ENCODE results near the gene SCGB1C2. TPM values are rescaled to one million over a fixed set of nuclear protein-coding genes. Genes with fewer than 3 reads are reported as not detected.
"Not testable (repeated sequence)": the region's sequence is repeated elsewhere in the genome, so short reads cannot be mapped to it uniquely, and the experiment has no call there.

Gene SCGB1C2
- total RNA-seq, 2 donors from 2014 or later = not detected

DNA sequence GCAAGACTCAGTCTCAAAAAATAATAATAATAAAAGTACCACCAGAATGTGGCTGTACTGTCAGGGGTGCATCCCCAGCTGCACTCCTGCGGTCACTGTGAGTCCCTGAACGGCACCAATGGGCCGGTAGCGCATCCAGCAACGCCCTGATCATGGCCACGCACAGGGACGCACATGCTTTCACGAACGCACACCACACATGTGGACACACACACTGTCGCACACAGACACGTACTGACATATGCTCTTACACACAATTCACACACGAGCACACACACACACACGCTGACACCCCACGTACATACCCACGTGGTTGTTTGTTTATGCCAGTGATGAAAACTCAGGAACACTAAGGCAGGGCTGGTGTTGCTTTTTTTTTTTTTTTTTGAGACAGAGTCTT, 22.2 kb downstream of the SCGB1C2 start:
- DNase-seq (ENCODE audit: low spot score in 2 of 2) = no peak
- no peaks in the 10 kb centered on the region for H3K36me3 Mint-ChIP-seq
- no peak overlapping the region for H3K27ac Mint-ChIP-seq
- no peak for ATAC-seq
- no peaks in the 10 kb centered on the region for H3K9me3 Mint-ChIP-seq

DNA sequence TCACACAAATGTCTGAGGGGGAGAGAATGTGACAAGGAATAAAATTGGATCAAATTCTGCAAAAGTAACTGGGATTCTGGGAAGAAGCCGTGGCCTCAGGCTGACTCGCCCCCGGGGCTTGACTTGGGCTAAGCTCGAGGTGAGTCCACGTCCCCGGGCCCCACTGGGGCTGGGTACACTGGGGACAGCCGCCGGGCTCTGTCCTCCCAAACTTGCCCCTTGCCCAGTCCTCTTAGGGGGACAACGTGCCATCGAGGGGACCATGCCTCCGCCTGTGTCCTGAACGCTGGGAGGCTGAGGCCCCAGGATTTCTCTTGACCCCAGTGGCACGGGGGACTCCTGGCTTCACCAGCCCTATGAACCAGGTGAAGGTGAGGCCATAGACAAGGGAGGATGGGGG, 23.0 kb downstream of the SCGB1C2 start:
- no peak overlapping the region for H3K27ac Mint-ChIP-seq
- ATAC-seq (no peak), DNase-seq (ENCODE audit: low spot score in 2 of 2) (no peak)
- no peaks in the 10 kb centered on the region for H3K9me3 Mint-ChIP-seq
- no peaks in the 10 kb centered on the region for H3K36me3 Mint-ChIP-seq

- Mint-ChIP-seq H3K36me3 (no peaks in the 10 kb centered on the region), H3K27ac (no peak overlapping the region), H3K9me3 (no peaks in the 10 kb centered on the region)
- ATAC-seq = no peak
- no peak for DNase-seq (ENCODE audit: low spot score in 2 of 2)
Measured at GRCh38 chr17:161481-161880, 24.1 kb downstream of the SCGB1C2 start.

DNA sequence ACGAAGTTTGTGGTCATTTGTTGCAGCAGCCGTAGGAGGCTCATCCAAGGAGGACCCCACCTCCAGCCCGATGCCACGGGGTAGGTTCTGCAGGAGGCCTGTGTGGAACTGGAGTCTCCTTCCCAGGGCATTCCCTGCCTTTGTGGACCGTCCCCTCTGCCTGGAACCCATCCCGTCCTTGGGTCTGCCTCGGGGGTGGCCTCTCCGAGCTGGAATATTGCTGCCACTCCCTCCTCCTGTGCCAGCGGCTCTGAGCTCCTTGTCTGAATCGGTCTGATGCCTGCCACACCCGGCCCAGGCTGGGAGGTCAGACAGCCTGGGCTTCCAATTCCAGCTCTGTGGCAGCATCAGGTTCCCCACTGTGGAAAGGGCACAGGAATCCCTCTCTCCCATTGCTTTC, 25.3 kb downstream of the SCGB1C2 start:
- Mint-ChIP-seq H3K27ac (no peak overlapping the region), H3K36me3 (no peaks in the 10 kb centered on the region), H3K9me3 (no peaks in the 10 kb centered on the region)
- DNase-seq (ENCODE audit: low spot score in 2 of 2) (no peak), ATAC-seq (no peak)

DNA sequence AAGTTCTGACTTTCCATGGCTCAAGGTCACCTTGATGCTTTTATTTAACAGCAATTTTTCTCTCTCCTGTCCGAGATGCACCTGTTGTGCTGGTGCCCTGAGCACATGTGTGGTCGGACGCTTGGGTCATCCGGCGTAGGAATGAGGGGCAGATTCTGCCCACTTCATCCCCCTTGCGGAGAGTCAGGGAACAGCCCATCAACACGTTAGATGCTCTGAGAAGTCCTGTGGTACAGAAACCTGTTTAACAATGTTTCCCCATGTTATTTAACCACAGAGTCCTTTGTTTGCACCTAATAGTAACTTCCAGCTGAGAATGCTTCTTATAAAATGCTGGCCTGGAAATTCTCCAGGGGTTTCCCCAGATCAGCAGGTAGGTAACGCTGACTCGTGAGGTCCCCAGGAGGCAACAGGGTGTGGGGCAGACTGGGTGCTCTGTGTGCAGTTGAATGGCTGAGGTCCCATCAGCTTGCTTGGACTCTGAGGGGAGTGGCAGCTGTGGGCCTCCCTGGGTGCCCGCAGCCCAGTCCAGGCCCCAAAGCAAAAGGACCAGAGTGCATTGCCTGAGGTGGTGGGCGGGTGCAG, 26.2 kb downstream of the SCGB1C2 start:
- ATAC-seq = no peak
- no peaks in the 10 kb centered on the region for H3K36me3 Mint-ChIP-seq

DNA sequence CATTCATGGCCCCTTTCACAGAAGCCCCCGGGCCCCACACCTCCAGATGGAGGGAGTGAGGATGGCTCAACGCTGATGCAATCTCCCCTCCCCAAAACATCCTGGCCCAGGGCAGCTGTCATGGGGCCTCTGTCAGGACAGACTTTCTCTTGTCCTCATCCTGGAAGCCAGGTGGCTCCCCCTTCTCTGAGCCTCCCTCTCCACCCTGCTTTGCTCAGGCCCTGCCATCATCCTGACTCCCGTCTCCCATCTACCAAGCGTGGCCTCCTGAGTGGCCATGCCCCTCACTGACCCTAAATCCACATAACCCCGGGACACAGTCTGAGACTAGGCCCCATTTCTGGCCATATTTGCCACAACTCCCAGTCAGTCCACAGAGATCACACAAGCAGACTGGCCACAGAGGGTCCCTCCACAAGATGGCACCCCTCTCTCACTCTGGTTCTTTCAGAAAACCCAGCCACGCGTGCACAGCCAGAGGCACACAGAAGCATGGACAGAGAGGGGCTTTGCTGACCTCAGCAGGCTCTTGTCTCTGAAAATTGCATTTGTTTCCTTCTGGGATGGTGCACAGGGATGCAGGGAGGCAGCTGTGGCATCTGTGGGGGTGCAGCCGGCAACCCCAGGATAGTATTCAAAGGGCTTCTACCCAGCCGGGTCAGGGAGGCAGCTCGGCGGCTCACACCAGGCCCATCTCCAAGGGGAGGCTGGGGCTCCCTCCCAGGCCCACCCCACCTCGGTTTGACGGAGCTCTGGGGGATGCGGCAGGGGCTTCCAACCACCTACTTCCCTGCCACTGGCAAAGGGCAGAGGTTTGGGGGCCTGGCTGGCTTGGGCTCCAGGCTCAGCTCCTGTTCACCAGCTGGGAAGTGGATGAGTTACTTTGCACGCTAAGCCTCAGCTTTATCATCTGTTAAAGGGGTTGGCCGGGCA, 27.2 kb downstream of the SCGB1C2 start:
- ATAC-seq (peak in 1 of 2 donors; percentile 61), DNase-seq (ENCODE audit: low spot score in 2 of 2) (no peak)
- no peaks in the 10 kb centered on the region for H3K9me3 Mint-ChIP-seq
- H3K36me3 Mint-ChIP-seq = no peaks in the 10 kb centered on the region
- no peak overlapping the region for H3K27ac Mint-ChIP-seq

More for the DNA sequence above, 26.2 kb downstream of the SCGB1C2 start:
- no peak for DNase-seq (ENCODE audit: low spot score in 2 of 2)
- Mint-ChIP-seq H3K27ac (no peak overlapping the region), H3K9me3 (no peaks in the 10 kb centered on the region)

GRCh38 chr17:165939-166338, 28.6 kb downstream of the SCGB1C2 start:
- no peaks in the 10 kb centered on the region for H3K36me3 Mint-ChIP-seq
- H3K27ac Mint-ChIP-seq = no peak overlapping the region
- DNase-seq (ENCODE audit: low spot score in 2 of 2) (no peak), ATAC-seq (no peak)
- H3K9me3 Mint-ChIP-seq = no peaks in the 10 kb centered on the region

GRCh38 chr17:168614-169013, 31.2 kb downstream of the SCGB1C2 start:
- H3K27ac Mint-ChIP-seq; ATAC-seq; H3K36me3 Mint-ChIP-seq; DNase-seq (ENCODE audit: low spot score in 2 of 2); H3K9me3 Mint-ChIP-seq: not testable (repeated sequence)

DNA sequence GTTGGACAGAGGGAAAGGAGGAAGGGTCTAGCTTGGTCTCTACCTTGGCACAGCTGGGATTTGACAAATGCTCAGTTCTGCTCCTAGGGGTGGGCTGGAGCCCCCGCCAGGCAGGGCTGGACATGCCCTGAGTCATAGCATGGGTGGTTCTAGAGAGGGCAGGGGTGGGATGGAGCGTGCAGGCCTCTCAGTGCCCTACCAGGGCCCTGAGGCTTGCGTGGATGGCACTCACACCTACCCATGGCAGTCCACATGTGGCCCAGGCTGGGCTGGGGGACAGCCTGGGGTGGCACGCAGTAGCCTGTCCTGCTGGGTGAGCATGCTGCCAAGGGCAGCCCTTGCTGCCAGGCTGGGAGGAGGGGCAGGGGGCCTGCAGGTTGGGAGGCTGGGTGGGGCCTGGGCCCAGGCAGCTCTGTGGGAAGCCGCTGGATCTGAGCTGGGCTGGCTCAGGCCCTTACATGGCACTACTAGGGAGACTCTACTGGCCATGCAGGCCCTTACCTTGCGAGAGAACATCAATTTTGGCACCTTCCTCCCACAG, 32.8 kb downstream of the SCGB1C2 start:
- H3K9me3 Mint-ChIP-seq = no peaks in the 10 kb centered on the region
- no peak overlapping the region for H3K27ac Mint-ChIP-seq
- H3K36me3 Mint-ChIP-seq = no peaks in the 10 kb centered on the region
- ATAC-seq (no peak), DNase-seq (ENCODE audit: low spot score in 2 of 2) (no peak)

DNA sequence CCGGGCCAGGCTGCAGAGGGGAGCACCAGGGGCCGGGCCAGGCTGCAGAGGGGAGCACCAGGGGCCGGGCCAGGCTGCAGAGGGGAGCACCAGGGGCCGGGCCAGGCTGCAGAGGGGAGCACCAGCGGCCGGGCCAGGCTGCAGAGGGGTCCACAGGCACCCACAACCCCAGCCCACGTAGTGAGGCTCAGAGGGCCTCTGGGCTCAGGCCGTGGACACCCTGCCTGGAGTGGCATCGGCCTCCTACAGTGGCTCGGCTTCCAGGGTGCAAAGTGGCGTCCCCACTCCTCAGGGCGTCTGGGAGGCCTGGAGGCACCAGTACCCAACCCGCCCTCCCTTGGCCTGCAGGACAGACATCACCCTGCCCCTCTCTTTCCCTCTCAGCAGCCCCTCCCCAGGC, 34.5 kb downstream of the SCGB1C2 start:
- no peaks in the 10 kb centered on the region for H3K36me3 Mint-ChIP-seq
- DNase-seq (ENCODE audit: low spot score in 2 of 2) = no peak
- no peak for ATAC-seq
- H3K27ac Mint-ChIP-seq = no peak overlapping the region
- no peaks in the 10 kb centered on the region for H3K9me3 Mint-ChIP-seq

DNA sequence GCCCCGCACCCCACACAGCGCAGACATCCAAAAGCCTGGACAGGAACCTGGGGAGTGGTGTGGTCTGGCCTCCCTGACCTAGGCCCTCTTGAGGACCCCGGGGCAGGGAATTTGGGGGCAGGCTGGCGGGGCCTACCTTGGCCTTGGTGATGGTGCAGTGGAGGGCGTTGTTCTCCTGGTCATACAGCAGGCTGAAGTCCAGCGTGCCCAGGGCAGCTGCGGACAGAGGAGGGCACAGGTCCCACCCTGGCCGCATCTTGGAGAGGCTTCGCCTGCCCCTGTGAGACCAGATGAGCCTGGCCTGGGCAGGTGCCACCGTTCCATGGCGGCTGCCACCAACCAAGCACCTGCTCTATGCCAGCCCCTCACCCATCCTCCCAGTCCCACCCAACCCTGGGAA, 35.0 kb downstream of the SCGB1C2 start:
- DNase-seq (ENCODE audit: low spot score in 2 of 2) (no peak), ATAC-seq (no peak)
- no peak overlapping the region for H3K27ac Mint-ChIP-seq
- no peaks in the 10 kb centered on the region for H3K36me3 Mint-ChIP-seq
- H3K9me3 Mint-ChIP-seq = no peaks in the 10 kb centered on the region

DNA sequence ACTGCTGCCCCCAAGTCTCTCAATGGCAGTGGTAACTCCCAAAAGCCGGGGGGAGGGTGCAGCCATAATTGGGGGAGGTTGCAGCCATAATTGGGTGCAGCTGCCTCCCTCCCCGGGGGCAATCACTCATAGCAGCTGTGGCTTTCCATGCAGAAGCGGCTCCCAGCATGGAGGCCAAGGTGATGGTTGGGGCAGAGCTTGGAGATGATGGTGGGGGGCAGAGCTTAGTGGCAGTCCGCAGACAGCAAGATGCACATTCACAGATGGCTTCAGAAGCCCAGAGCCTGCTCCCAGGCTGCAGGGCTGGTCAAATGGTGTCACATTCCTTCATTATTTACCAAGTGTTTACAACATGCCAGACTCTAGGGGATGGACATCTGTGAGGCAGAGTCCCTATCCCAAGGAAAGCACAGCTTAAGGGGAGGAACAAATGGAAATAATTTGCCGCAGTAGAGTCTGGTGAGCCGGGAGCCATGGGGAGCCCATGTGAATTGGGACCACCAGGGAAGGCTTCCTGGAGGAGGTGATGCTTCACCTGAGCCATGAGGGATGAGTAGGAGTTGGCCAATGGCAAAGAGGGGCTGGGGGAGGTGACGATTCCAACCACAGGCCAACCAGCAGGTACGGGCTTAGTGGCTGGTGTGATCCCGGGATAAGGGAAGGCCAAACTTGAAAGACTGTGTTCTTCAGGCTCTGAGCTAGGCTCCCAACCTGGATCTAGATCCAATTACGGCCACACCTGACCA, 36.0 kb downstream of the SCGB1C2 start:
- H3K27ac Mint-ChIP-seq = no peak overlapping the region
- ATAC-seq = no peak
- no peaks in the 10 kb centered on the region for H3K9me3 Mint-ChIP-seq
- DNase-seq (ENCODE audit: low spot score in 2 of 2) = no peak
- no peaks in the 10 kb centered on the region for H3K36me3 Mint-ChIP-seq

- DNase-seq (ENCODE audit: low spot score in 2 of 2) = no peak
- Mint-ChIP-seq H3K36me3 (no peaks in the 10 kb centered on the region), H3K27ac (no peak overlapping the region), H3K9me3 (no peaks in the 10 kb centered on the region)
- no peak for ATAC-seq
Measured at GRCh38 chr17:177155-177554, 39.8 kb downstream of the SCGB1C2 start.

DNA sequence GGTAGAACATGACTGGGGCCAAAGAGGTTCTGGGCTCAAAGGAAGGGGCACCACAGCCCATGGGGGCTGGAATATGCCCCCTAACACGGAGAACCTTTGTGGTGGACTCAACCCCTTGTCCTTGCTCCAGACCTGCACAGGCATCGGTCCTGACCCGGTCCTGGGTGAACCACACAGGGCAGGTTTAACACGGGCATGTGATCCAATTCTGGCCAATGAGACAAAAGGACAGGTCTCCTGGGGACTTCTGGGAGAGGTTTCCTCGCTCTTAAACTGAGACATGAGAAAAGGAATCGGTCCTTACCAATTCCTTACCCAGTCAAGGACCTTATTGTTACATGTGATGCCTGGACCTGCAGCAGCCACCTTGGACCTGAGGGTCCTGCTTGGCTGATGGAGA, 40.4 kb downstream of the SCGB1C2 start:
- no peak overlapping the region for H3K27ac Mint-ChIP-seq
- ATAC-seq (no peak), DNase-seq (ENCODE audit: low spot score in 2 of 2) (no peak)
- no peaks in the 10 kb centered on the region for H3K36me3 Mint-ChIP-seq
- H3K9me3 Mint-ChIP-seq = no peaks in the 10 kb centered on the region

DNA sequence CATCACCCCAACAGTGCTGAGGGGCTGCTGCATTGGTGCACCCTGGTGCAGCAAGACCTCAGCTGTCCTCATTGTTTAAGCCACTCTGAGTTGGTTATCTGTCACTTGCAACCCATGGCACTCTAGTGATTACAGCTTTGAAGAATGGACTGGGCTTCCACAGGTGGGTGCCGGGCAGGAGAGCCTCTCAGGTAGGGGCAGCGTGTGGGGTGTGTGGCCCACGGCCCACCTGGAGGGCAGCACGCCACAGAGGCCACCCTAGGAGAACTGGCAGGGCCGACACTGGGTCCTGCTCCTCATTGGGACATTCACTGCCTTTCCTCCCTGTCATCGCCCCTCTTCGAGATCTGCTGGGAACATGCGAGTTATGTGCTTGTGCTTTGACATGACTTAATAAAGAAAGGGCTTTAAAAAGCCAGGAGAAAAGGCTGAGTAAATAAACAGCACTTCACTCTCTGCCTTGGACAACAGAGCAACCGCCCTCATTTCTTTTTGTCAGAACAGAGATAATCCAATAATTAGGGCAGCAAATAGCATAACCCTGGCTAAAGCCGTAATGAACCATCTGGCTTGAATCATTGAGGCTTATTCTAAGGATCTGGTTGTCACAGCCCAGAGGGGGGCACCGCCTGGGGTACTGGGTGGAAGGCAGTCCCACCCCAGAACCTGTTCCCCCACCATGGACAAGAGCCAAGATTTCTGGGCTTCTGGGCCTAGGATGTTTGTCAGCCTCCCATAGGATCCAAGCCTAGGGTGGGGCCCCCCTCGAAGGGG, 41.1 kb downstream of the SCGB1C2 start:
- H3K9me3 Mint-ChIP-seq = no peaks in the 10 kb centered on the region
- no peak overlapping the region for H3K27ac Mint-ChIP-seq
- ATAC-seq = no peak
- H3K36me3 Mint-ChIP-seq = no peaks in the 10 kb centered on the region
- DNase-seq (ENCODE audit: low spot score in 2 of 2) = no peak

- H3K9me3 Mint-ChIP-seq = no peaks in the 10 kb centered on the region
- no peak overlapping the region for H3K27ac Mint-ChIP-seq
- no peaks in the 10 kb centered on the region for H3K36me3 Mint-ChIP-seq
- no peak for ATAC-seq
- no peak for DNase-seq (ENCODE audit: low spot score in 2 of 2)
Measured at GRCh38 chr17:179066-179432, 41.7 kb downstream of the SCGB1C2 start.

Measured in activated naive CD4-positive, alpha-beta T cell treated with anti-CD3 and anti-CD28 coated beads, Interleukin-2, amount 50 U/mL, for 72 hours (primary cell).